Raji (cell line): ENCODE data around the gene TRIM50.
A peak's percentile ranks its signal among the peaks of the same experiment; 100 is the strongest.

Experiments
- POLR2A ChIP-seq: IDR thresholded peaks from 2 replicates; pipeline ENCODE4 v1.6.1; 2011; ENCODE audit warnings: low read depth, low read length, control low read depth; ENCODE audit not compliant: insufficient read depth

The TRIM50 gene

DNA sequence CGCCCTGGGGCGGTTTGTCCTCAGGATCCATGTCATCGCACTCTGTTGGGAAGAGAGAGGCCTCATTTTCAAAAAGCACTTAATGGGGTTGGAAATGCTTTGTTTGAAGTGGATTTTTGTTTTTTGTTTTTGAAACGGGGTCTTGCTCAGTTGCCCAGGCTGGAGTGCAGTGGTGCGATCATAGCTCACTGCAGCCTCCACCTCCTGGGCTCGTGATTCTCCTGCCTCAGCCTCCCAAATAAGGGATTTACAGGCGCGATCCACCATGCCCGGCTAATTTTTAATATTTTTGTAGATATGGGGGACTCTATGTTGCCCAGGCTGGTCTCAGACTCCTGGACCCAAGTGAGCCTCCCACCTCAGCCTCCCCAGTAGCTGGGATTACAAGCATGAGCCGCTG lies 814 bp upstream of the TRIM50 start:
- no peak for TF ChIP-seq POLR2A

DNA sequence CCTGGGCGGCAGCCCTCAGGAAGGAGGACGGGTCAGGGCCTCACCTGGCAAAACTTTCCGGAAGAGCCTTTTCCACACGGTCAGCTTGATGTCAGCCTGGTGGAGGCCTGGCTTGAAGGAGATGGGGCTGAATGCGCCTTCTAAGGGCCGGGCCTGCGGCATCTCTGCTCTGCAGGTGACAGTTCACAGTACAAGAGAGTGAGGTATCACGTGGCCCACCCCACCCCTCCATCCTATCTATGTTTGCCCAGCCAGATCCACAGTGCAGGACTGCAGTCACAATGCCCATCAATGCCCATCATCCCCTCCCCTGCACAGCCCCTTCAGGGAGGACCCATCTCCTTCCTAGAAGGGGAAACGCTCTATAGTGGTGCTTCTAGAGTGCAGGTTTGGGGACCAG lies 11.4 kb downstream of the TRIM50 start:
- no peak for TF ChIP-seq POLR2A

DNA sequence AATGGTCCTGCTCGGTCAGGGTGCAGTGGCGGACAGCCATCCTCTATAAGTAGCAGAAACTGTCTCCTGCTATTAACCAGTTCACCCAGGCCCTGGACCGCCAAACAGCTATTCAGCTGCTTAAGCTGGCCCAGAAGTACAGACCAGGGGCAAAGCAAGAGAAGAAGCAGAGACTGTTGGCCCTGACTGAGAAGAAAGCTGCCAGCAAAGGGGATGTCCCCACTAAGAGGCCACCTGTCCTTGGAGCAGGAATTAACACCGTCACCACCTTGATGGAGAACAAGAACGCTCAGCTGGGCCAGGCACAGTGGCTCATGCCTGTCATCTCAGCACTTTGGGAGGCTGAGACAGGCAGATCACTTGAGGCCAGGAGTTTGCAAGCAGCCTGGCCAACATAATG lies 13.6 kb downstream of the TRIM50 start:
- no peak for TF ChIP-seq POLR2A

GRCh38 chr7:73313521-73313906 lies 14.4 kb downstream of the TRIM50 start:
- no peak for TF ChIP-seq POLR2A

GRCh38 chr7:73312831-73313520 lies 14.9 kb downstream of the TRIM50 start:
- TF ChIP-seq POLR2A, result no peak

DNA sequence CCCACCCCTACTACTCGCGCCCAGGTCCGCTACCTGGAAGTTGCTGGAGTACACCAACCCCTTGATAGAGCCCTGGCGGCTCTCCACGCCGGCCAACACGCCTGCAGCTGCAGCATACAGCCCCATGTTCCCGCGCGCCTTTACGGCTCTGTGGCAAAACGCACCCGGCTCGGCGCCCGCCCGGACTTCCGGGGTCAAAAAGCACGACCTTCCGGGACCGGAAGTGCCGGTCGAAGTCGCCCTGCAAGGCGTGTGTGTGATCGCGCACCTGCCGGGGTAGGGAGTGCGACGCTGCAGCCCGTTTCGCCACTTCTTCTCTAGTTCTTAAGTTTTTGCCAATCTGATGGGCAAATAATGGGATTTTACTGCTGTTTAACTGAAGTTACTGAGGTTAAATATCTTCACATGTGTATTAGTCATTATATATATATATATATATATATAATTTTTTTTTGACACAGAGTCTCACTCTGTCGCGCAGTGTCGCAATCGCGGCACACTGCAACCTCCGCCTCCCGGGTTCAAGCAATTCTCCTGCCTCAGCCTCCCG lies 19.1 kb downstream of the TRIM50 start, which contains the start of gene NSUN5:
Gene NSUN5 (minus strand): TSS at position 162 of the 550 bp plus-strand sequence. CDS start 36 bp downstream, at position 126.
- peak; percentile 78 for TF ChIP-seq POLR2A

GRCh38 chr7:73308074-73308664 lies 19.7 kb downstream of the TRIM50 start:
- no peak for TF ChIP-seq POLR2A

GRCh38 chr7:73307436-73307835 lies 20.4 kb downstream of the TRIM50 start:
- no peak for TF ChIP-seq POLR2A

- no peak for TF ChIP-seq POLR2A
Measured at GRCh38 chr7:73304071-73304470, 23.8 kb downstream of the TRIM50 start.

DNA sequence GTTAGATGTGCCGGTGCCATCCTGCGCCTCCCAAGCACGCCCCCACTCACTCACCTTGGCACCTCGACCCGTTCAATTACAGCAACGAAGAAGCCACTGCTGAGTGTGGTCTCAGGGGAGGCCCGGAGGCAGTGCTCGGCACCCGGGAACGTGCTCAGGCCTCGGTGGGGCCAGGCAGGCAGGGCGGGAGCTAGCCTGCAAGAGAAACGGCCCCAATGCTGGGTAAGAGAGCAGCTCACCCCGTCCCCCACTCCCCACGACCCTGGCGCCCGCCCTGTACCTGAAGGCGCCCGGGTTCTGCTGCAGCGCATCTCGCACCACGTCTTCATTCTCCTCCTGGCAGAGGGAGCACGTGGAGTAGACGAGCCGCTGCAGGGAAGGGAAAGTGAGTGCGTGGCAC lies 24.3 kb downstream of the TRIM50 start:
- TF ChIP-seq POLR2A, result no peak
